OCI-M2 (cell line): ENCODE results near the gene NFIA.

Experiments
- DNase-seq: peaks from one replicate; lab custom pipeline; 2025; ENCODE audit not compliant: unreplicated experiment; lab: John Stamatoyannopoulos, UW

The NFIA gene

DNA sequence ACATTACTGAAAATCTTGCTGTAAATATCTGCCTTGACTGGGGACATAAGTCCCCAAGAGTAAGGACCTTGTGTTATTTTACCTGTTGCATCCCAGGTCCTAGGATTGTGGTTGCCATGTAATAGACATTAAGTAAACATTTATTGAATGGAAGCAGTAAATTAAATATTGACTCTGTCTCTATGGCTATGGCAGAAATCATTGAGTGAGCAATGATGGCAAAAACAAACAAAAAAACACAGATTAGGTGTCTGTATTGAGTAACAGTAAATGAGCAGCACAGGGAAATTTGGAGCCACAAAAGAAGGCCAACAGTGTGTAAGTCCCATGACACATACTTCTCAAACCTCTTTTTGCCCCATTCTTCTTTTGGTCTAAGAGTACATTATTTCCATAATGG lies 240.4 kb downstream of the NFIA start:
- no peak for DNase-seq

DNA sequence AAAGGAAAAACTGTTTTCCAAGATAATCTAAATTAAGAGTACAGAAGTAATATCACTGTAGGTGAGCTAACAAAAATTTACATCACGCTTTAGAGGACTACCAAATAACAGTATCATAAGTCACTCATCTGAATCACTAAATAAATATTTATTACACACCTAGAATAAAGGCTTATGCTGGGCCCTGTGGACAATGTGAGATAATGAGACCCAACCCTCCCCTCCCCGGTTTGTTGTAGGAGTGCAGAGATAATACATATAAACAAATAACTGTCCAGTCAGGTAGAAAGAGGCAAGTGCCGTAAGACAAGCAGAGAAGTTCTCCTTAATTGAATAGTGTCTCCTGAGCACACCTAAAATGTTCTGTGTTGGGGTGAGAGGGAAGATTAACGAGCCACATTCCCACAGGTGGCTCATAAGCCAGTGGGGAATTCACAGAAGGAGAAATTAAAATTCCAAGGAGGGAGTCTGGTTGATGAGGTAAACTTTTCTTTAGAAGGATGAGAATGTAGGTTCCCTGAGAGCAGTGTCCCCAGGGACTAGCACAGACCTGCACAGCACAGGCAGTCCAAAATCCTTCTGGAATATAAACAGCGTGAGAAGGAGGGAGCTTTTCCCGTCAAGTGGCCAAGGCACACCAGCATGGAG lies 241.4 kb downstream of the NFIA start:
- no peak for DNase-seq

DNA sequence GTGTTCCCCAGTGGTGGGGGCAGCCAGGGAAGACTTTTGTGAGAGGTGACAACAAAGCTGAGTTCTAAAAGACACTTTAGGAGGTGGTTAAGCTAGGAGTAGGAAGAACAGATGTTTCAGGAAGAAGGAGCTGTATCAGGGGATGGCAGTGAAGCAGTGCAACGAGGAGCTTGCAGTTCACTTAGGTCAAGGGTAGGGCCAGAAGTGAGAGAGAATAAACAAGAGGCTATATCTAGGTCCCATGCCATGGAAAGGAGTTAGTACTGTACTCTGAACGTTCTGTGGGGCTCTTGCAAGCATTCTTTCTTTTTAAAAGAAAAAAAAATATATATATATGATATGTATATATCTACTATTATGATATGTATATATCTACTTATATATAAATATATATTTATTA lies 244.4 kb downstream of the NFIA start:
- no peak for DNase-seq

GRCh38 chr1:61327436-61327835 lies 245.1 kb downstream of the NFIA start:
- no peak for DNase-seq

DNA sequence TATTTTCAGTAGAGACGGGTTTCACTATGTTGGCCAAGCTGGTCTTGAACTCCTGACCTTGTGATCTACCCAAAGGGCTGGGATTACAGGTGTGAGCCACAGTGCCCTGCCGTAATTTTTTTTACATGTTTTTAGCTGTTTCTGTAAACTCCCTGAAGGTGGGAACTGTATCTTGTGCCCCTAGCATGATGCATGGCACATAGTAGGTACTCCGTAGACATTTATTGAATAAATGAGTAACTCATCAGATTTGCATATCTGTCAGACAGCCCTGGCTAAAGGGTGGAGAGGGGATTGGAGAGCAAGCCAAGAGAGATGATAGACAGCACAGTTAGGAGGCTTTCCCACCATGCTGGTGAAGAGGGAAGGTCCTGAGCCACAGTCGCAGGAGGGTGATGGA lies 247.2 kb downstream of the NFIA start:
- no peak for DNase-seq

DNA sequence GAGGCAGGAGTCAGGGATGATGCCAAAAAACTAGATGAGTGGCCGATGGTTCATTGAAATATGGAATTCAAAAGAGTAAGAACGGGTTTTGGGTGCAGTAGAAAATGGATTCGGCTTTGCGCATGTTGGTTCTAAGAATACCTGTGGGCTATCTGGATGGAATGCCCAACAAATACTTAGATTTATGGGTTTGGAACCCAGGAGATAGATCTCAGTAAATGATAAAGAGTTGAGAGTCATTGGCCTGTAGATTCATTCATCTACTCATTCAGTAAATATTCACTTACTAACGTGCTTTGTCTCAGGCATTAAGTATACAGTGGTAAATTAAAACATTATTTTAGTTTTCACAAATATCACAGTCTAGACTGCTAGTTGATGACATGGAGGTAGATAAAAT lies 247.7 kb downstream of the NFIA start:
- DNase-seq, result no peak

DNA sequence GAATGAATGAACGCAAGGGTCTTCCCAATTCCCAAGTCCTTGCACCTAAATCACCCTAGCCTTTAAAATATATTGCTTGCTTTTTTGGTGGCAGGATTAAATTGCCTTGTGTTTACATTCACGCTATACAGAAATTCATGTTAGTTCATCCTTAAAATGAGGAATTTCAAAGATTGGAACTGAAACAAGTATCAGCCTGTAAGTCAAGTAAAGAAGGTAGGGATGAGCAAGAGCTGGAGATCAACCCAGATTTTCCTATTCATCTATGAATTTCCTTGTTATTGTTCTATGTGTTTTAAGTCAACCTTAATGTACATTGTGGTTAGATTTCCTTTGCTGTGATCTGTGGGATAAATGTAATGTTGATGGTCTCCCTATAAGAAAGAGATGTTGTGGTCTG lies 248.2 kb downstream of the NFIA start:
- DNase-seq, result no peak

- DNase-seq, result no peak
These were observed 249.9 kb downstream of the NFIA start for GRCh38 chr1:61332196-61332753.

- no peak for DNase-seq
These were observed 250.4 kb downstream of the NFIA start for GRCh38 chr1:61332796-61333195.

DNA sequence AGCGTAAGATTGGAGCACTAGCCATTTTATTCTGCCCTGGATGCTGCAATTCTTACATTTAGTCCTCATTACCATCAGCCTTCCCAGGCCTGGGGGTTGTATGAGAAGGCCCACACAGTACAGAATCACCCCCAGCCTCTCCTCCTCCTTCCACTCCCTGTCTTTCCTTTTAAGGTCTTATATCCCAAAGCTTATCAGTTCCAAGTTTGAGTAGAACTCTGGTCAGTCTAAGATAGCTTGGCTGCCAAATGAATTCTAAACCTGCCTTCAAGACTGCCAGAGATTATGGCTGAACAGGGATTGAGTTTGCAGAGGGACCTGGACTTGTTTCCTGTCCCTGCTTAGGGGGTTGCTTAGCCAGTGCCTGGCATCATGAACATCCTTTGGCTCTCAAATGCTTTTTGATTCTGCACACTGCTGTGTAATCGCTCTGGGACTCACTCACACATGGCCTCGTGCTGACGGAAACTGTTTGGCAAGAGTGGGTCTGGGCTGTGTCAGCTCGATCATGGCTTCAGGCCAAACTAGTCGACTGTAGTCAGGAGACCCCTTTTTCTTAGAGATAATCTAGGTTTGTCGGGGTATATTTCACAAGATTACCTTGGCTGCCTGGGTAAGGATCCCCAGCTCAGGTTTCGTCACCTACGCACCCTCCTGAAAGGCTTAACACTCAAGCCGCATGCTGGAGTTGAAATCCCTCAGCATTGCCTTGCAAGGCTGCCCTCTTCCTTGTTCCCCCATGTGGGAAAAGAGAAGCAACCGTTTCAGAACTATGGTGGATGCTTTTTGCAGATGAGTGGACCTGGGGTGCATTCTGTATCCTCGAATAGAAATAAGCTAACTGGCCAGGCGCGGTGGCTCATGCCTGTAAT lies 252.6 kb downstream of the NFIA start:
- no peak for DNase-seq

DNA sequence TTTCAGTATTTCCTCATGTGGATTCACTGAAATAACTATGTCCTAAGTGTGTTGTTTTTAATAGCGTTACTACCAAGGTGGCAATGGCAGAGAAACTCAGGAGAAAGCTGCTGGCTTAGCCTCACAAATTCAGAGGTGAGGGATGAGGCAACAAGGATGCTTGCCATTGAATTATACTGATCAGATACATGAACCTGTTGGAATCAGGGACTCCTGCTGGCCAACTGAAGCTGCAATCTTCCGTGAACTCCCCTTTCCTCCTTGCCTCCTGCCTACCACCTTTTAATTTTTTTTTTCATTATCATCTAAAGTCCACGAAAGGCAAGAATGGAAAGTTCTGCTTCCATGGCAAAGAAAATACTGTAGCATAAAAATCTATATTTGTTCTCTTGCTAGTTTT lies 254.7 kb downstream of the NFIA start:
- no peak for DNase-seq

- DNase-seq, result no peak
These were observed 255.1 kb downstream of the NFIA start for GRCh38 chr1:61337441-61337951.

DNA sequence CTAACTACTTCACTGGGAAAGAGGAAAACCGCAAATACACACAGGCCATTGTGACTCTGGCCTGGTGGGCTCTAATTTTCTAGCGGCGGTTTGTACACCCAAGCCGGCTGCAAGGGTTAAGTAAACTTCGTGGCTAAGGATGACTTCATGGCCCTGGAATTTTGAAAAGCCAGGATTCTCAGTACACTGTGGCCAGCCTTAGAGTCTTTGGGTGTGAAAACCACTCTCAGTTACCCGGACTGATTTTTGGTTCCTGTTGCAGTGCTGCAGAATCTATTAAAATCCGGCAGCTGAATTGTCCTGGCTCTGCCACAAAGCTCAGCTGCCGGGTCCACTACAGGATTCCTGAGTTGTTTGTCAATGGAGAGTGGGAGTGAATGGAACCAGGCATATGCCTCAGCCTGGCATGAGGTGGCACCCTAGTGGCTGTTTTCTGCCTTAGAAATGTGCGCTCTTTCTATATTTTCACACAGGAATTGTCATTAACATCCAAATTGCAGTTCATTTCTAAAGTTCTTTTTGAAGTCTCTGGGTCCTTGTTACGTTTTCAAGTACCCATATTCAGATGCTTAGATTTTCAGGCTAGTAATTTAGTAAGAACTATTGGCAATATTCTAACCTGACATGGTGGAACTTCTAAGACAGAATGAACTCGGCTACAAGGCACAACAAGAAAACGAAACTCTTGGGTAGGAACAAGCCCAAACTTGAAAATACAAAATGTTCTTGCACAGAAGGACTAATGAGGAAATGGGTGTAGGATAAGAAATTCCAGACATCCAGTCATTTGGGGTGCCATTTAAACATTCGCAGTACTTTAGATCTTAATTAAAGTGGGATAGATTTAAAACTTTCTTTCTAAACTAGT lies 255.9 kb downstream of the NFIA start:
- DNase-seq, result no peak

GRCh38 chr1:61338899-61339298 lies 256.5 kb downstream of the NFIA start:
- DNase-seq, result no peak

DNA sequence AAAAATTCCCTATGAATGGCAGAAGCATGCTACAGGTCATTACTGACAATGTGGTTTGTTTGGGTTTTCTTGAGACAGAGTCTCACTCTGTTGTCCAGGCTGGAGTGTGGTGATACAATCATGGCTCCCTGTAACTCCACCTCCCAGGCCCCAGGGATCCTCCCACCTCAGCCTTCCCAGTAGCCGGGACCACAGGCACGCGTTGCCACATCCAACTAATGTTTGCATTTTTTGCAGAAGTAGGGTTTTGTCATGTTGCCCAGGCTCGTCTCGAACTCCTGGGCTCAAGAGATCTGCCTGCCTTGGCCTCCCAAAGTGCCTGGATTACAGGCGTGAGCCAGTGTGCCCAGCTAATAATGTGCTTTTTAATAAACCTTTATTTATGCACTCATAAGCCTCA lies 259.1 kb downstream of the NFIA start:
- DNase-seq, result no peak

- no peak for DNase-seq
These were observed 261.5 kb downstream of the NFIA start for GRCh38 chr1:61343734-61344420.

GRCh38 chr1:61344696-61345095 lies 262.3 kb downstream of the NFIA start:
- DNase-seq, result no peak

DNA sequence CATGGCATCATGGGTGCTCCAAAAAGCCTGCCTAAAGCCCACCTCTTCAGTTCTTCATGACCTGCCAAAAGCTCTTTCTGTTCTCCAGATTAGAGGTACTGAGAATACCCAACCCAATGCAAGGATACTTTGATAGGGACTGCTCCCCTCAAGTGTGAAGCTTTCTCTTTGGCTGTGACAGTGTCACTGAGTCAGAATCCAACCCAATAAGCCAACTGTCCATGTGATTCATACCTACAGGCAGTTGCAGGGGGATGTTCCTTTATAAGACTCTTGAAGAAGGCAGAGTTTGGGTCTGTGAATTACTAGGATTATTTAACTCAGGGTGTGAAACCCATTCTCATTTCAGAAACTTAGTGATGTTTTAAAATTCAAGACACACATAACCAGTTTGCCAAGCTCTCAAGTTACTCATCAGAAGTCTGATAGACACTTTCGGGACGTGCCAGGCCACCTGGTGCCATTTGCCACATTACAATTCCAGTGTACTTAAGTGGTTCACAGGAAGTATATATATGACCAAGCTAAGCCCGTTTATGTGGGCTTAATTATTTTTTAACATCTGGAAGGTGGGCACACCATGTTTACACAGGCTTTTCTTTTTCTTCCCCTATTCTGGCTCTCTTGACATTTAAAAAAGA lies 265.8 kb downstream of the NFIA start:
- no peak for DNase-seq

- no peak for DNase-seq
These were observed 270.6 kb downstream of the NFIA start for GRCh38 chr1:61352845-61353435.
